Cardiac muscle cell (in vitro differentiated cells and primary cell): Measurements from ENCODE around the gene LUC7L3. TPM values are rescaled to one million over a fixed set of nuclear protein-coding genes. Genes with fewer than 3 reads are reported as not detected.

Source experiments
- DNase-seq, 2 donors: peaks; one replicate each; pipeline versions ENCODE4 v3.0.0 to v3.0.0-alpha.2; 2010 to 2017; ENCODE audit warnings: low read depth in 1 of 2, low spot score in 1 of 2
- H3K27ac ChIP-seq: fragments of 200-600 bp; sonication (generic); 2 replicates; pipeline ENCODE4 v1.5.1; 2016
- H3K27me3 ChIP-seq: fragments of 200-600 bp; sonication (generic); 2 replicates; pipeline ENCODE4 v1.6.0; 2016; ENCODE audit warnings: control low read depth
- H3K36me3 ChIP-seq: fragments of 200-600 bp; sonication (generic); 2 replicates; pipeline ENCODE4 v1.5.1; 2016; ENCODE audit warnings: control low read depth
- H3K4me1 ChIP-seq: fragments of 200-600 bp; sonication (generic); 2 replicates; pipeline ENCODE4 v1.8.1; 2017; ENCODE audit warnings: low read depth, mild to moderate bottlenecking, mixed run types
- H3K4me3 ChIP-seq: fragments of 200-600 bp; sonication (generic); 2 replicates; pipeline ENCODE4 v1.5.1; 2016; ENCODE audit warnings: mild to moderate bottlenecking
- H3K9me3 ChIP-seq: fragments of 200-600 bp; sonication (generic); 2 replicates; pipeline ENCODE4 v1.5.1; 2017; ENCODE audit warnings: low read depth, mild to moderate bottlenecking, control low read depth
- CTCF ChIP-seq: IDR thresholded peaks from 2 replicates; pipeline ENCODE4 v1.5.1; 2012; ENCODE audit warnings: low read depth, mild to moderate bottlenecking, low read length
- polyA plus RNA-seq: library from polyadenylated mRNA; unstranded; fragments of >200 nt; fragmentation: Nextera tagmentation; extraction: Ambion mirVana; gene quantifications from 2 replicates; pipeline ENCODE4 v1.2.1, GENCODE V29; 2016
- total RNA-seq: library from RNA; depleted of rRNA; stranded (reverse); fragments of >200 nt; gene quantifications from 2 replicates; pipeline ENCODE4 v1.2.3, GENCODE V29; 2016

Gene LUC7L3
- total RNA-seq (72.5 and 289 TPM in 2 replicates), polyA plus RNA-seq (398 and 494 TPM in 2 replicates)

GRCh38 chr17:50719144-50719923 is at the start of gene LUC7L3:
TSS of gene LUC7L3 (plus strand) at chr17:50719603. CDS start at chr17:50719733, 130 bp downstream.
- H3K4me1 ChIP-seq = peaks cover 26% of the 10 kb centered on the region
- H3K4me3 ChIP-seq = peak within 1 kb of the TSS; percentile 85
- peak within 1 kb of the TSS; percentile 97 for H3K27ac ChIP-seq
- H3K27me3 ChIP-seq = no peaks in the 10 kb centered on the region
- no peak for TF ChIP-seq CTCF
- peak; percentile 95 to 96 for DNase-seq
- H3K9me3 ChIP-seq = no peaks in the 10 kb centered on the region
- no peaks in the 10 kb centered on the region for H3K36me3 ChIP-seq

GRCh38 chr17:50672071-50672470 is 47.3 kb upstream of the LUC7L3 start:
- H3K4me1 ChIP-seq = no peaks in the 10 kb centered on the region
- H3K36me3 ChIP-seq = no peaks in the 10 kb centered on the region
- no peak overlapping the region for H3K4me3 ChIP-seq
- no peaks in the 10 kb centered on the region for H3K27me3 ChIP-seq
- no peak for DNase-seq
- no peaks in the 10 kb centered on the region for H3K9me3 ChIP-seq
- no peak overlapping the region for H3K27ac ChIP-seq
- TF ChIP-seq CTCF = no peak

- Histone ChIP-seq H3K27ac (no peak overlapping the region), H3K4me3 (no peak overlapping the region), H3K36me3 (no peaks in the 10 kb centered on the region), H3K4me1 (no peaks in the 10 kb centered on the region), H3K9me3 (no peaks in the 10 kb centered on the region), H3K27me3 (no peaks in the 10 kb centered on the region)
- no peak for TF ChIP-seq CTCF
- no peak for DNase-seq
Measured at GRCh38 chr17:50672831-50673551, 46.4 kb upstream of the LUC7L3 start.

GRCh38 chr17:50675190-50675589 is 44.2 kb upstream of the LUC7L3 start:
- no peak for TF ChIP-seq CTCF
- Histone ChIP-seq H3K4me1 (no peaks in the 10 kb centered on the region), H3K4me3 (no peak overlapping the region), H3K27me3 (no peaks in the 10 kb centered on the region), H3K27ac (no peak overlapping the region), H3K36me3 (no peaks in the 10 kb centered on the region), H3K9me3 (no peaks in the 10 kb centered on the region)
- DNase-seq = no peak

GRCh38 chr17:50675627-50676026 is 43.8 kb upstream of the LUC7L3 start:
- H3K27me3 ChIP-seq = no peaks in the 10 kb centered on the region
- H3K36me3 ChIP-seq = no peaks in the 10 kb centered on the region
- H3K27ac ChIP-seq = no peak overlapping the region
- H3K4me3 ChIP-seq = no peak overlapping the region
- no peaks in the 10 kb centered on the region for H3K4me1 ChIP-seq
- no peaks in the 10 kb centered on the region for H3K9me3 ChIP-seq
- no peak for TF ChIP-seq CTCF
- no peak for DNase-seq
